HUES48 (cell line): Measurements from ENCODE around the gene PAGR1.

Experiments
- H3K27ac ChIP-seq: one replicate; pipeline ENCODE4 v1.7.0; 2013; ENCODE audit warnings: low read depth, low read length, inconsistent platforms
- H3K27me3 ChIP-seq: 2 replicates; pipeline ENCODE4 v1.6.1; 2013; ENCODE audit warnings: mild to moderate bottlenecking, low read length; ENCODE audit not compliant: control insufficient read depth, insufficient read depth
- H3K36me3 ChIP-seq: 2 replicates; pipeline ENCODE4 v1.6.1; 2013; ENCODE audit warnings: low read length; ENCODE audit not compliant: control insufficient read depth, insufficient read depth
- H3K4me1 ChIP-seq: 2 replicates; pipeline ENCODE4 v1.6.1; 2013; ENCODE audit warnings: mild to moderate bottlenecking, low read length; ENCODE audit not compliant: control insufficient read depth, insufficient read depth
- H3K4me3 ChIP-seq: 2 replicates; pipeline ENCODE4 v1.5.1; 2013; ENCODE audit warnings: mild to moderate bottlenecking, low read depth, low read length
- H3K9ac ChIP-seq: 2 replicates; pipeline ENCODE4 v1.6.1; 2013; ENCODE audit warnings: mild to moderate bottlenecking, low read depth, low read length, moderate library complexity
- H3K9me3 ChIP-seq: 2 replicates; pipeline ENCODE4 v1.6.1; 2013; ENCODE audit warnings: low read length; ENCODE audit not compliant: control insufficient read depth, insufficient read depth

The PAGR1 gene

GRCh38 chr16:29815032-29815721 lies 775 bp upstream of the PAGR1 start:
- Histone ChIP-seq H3K27ac (peak overlapping the region; percentile 92), H3K4me3 (peak overlapping the region; percentile 89), H3K4me1 (peaks cover 31% of the 10 kb centered on the region), H3K9me3 (no peaks in the 10 kb centered on the region), H3K9ac (no peak overlapping the region), H3K27me3 (no peaks in the 10 kb centered on the region), H3K36me3 (peaks cover 27% of the 10 kb centered on the region)

GRCh38 chr16:29816694-29817441 lies 916 bp downstream of the PAGR1 start:
- peak overlapping the region; percentile 92 for H3K27ac ChIP-seq
- H3K4me1 ChIP-seq, result peaks cover 22% of the 10 kb centered on the region
- H3K4me3 ChIP-seq, result peak overlapping the region; percentile 89
- H3K9me3 ChIP-seq, result no peaks in the 10 kb centered on the region
- H3K36me3 ChIP-seq, result peaks cover 33% of the 10 kb centered on the region
- H3K27me3 ChIP-seq, result no peaks in the 10 kb centered on the region
- H3K9ac ChIP-seq, result peak overlapping the region; percentile 78

- Histone ChIP-seq H3K27ac (no peak overlapping the region), H3K36me3 (peaks cover 33% of the 10 kb centered on the region), H3K9me3 (no peaks in the 10 kb centered on the region), H3K9ac (no peak overlapping the region), H3K4me3 (no peak overlapping the region), H3K4me1 (peaks cover 17% of the 10 kb centered on the region), H3K27me3 (no peaks in the 10 kb centered on the region)
Observed at GRCh38 chr16:29818082-29818481, 2.1 kb downstream of the PAGR1 start.

- peaks cover 33% of the 10 kb centered on the region for H3K36me3 ChIP-seq
- no peaks in the 10 kb centered on the region for H3K9me3 ChIP-seq
- peaks cover 6% of the 10 kb centered on the region for H3K4me1 ChIP-seq
- H3K27me3 ChIP-seq, result no peaks in the 10 kb centered on the region
- H3K27ac ChIP-seq, result no peak overlapping the region
- no peak overlapping the region for H3K4me3 ChIP-seq
- no peak overlapping the region for H3K9ac ChIP-seq
Observed at GRCh38 chr16:29819506-29819905, 3.6 kb downstream of the PAGR1 start.

GRCh38 chr16:29820271-29820701 lies 4.3 kb downstream of the PAGR1 start, which contains the start of gene MVP:
Gene MVP, plus strand, starts transcription at chr16:29820462. Its CDS starts 10,088 bp downstream, at chr16:29830550.
- H3K9ac ChIP-seq, result no peak within 1 kb of the TSS

GRCh38 chr16:29820730-29821642 lies 5.0 kb downstream of the PAGR1 start:
- H3K9me3 ChIP-seq, result no peaks in the 10 kb centered on the region
- peaks cover 8% of the 10 kb centered on the region for H3K4me1 ChIP-seq
- peaks cover 33% of the 10 kb centered on the region for H3K36me3 ChIP-seq
- no peaks in the 10 kb centered on the region for H3K27me3 ChIP-seq
- no peak overlapping the region for H3K9ac ChIP-seq
- H3K4me3 ChIP-seq, result no peak overlapping the region
- peak overlapping the region; percentile 2 for H3K27ac ChIP-seq

More at GRCh38 chr16:29820271-29820701, 4.3 kb downstream of the PAGR1 start, which contains the start of gene MVP:
- H3K4me3 ChIP-seq, result no peak within 1 kb of the TSS
- H3K9me3 ChIP-seq, result no peaks in the 10 kb centered on the region
- H3K27ac ChIP-seq, result peak within 1 kb of the TSS; percentile 2
- H3K4me1 ChIP-seq, result peaks cover 4% of the 10 kb centered on the region
- H3K36me3 ChIP-seq, result peaks cover 33% of the 10 kb centered on the region
- no peaks in the 10 kb centered on the region for H3K27me3 ChIP-seq

- peaks cover 8% of the 10 kb centered on the region for H3K4me1 ChIP-seq
- H3K27me3 ChIP-seq, result no peaks in the 10 kb centered on the region
- peak overlapping the region; percentile 2 for H3K27ac ChIP-seq
- no peak overlapping the region for H3K9ac ChIP-seq
- no peak overlapping the region for H3K4me3 ChIP-seq
- H3K36me3 ChIP-seq, result peaks cover 33% of the 10 kb centered on the region
- no peaks in the 10 kb centered on the region for H3K9me3 ChIP-seq
Observed at GRCh38 chr16:29821643-29822115, 5.7 kb downstream of the PAGR1 start.

- Histone ChIP-seq H3K4me3 (no peak overlapping the region), H3K27ac (peak overlapping the region; percentile 30), H3K9me3 (no peaks in the 10 kb centered on the region), H3K9ac (no peak overlapping the region), H3K27me3 (no peaks in the 10 kb centered on the region), H3K36me3 (peaks cover 15% of the 10 kb centered on the region), H3K4me1 (peaks cover 8% of the 10 kb centered on the region)
Observed at GRCh38 chr16:29824589-29825144, 8.7 kb downstream of the PAGR1 start.

GRCh38 chr16:29825145-29826044 lies 9.4 kb downstream of the PAGR1 start:
- peaks cover 8% of the 10 kb centered on the region; the same call in 1 of the 2 replicates for H3K36me3 ChIP-seq
- H3K9me3 ChIP-seq, result no peaks in the 10 kb centered on the region
- no peaks in the 10 kb centered on the region for H3K27me3 ChIP-seq
- H3K4me3 ChIP-seq, result no peak overlapping the region
- peaks cover 8% of the 10 kb centered on the region for H3K4me1 ChIP-seq
- H3K27ac ChIP-seq, result peak overlapping the region; percentile 30
- H3K9ac ChIP-seq, result no peak overlapping the region
